Mammary epithelial cell (primary cell): ENCODE results near the gene GRIA2.

Source experiments
- EZH2 ChIP-seq: IDR thresholded peaks from 2 replicates; pipeline ENCODE4 v1.6.1; 2012; ENCODE audit warnings: low read length, inconsistent platforms, borderline replicate concordance
- TF ChIP-seq, protein P1 (sequence below), 2 donors: IDR thresholded peaks in 1 of 2; conservative IDR thresholded peaks in 1 of 2; 2 replicates each; pipeline ENCODE4 v1.5.1; 2011 to 2012; ENCODE audit warnings: inconsistent platforms in 2 of 2, low read length in 2 of 2, mild to moderate bottlenecking in 2 of 2, control low read depth in 1 of 2, low read depth in 1 of 2; ENCODE audit not compliant: insufficient read depth in 1 of 2; ENCODE audit errors: extremely low read depth in 1 of 2

DNA sequence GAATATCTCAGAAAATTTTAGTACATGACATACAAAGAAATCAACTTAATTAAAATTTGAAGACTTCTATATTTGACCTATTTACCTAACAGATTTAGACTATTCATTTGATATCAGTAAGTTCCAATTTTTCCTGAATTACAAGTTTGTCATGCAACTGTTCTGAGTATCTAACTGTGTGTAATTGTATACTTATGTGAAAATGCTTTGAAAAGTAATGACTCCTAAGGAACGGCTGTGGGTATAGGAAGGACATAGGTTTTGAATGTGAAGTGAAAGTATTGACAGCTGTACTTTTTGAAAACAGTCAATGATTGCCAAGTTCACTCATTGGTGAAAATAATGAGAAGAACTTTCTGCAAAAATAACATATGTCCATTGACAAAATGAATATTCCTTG, 2.9 kb downstream of the GRIA2 start:
- TF ChIP-seq, protein P1, sequence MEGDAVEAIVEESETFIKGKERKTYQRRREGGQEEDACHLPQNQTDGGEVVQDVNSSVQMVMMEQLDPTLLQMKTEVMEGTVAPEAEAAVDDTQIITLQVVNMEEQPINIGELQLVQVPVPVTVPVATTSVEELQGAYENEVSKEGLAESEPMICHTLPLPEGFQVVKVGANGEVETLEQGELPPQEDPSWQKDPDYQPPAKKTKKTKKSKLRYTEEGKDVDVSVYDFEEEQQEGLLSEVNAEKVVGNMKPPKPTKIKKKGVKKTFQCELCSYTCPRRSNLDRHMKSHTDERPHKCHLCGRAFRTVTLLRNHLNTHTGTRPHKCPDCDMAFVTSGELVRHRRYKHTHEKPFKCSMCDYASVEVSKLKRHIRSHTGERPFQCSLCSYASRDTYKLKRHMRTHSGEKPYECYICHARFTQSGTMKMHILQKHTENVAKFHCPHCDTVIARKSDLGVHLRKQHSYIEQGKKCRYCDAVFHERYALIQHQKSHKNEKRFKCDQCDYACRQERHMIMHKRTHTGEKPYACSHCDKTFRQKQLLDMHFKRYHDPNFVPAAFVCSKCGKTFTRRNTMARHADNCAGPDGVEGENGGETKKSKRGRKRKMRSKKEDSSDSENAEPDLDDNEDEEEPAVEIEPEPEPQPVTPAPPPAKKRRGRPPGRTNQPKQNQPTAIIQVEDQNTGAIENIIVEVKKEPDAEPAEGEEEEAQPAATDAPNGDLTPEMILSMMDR (conservative IDR thresholded peaks at IDR 0.05 in 1 of 2, IDR thresholded peaks at IDR 0.05 in 1 of 2; ENCODE audit: extremely low read depth in 1 of 2, insufficient read depth in 1 of 2, low read depth in 1 of 2, low read length in 2 of 2), result no peak
- TF ChIP-seq EZH2, result no peak
